ENCODE data around the gene UBXN6. TPM values are rescaled to one million over a fixed set of nuclear protein-coding genes. Genes with fewer than 3 reads are reported as not detected.

UBXN6 gene
- total RNA-seq, 1 donor from 2014 or later, result 113 TPM

DNA sequence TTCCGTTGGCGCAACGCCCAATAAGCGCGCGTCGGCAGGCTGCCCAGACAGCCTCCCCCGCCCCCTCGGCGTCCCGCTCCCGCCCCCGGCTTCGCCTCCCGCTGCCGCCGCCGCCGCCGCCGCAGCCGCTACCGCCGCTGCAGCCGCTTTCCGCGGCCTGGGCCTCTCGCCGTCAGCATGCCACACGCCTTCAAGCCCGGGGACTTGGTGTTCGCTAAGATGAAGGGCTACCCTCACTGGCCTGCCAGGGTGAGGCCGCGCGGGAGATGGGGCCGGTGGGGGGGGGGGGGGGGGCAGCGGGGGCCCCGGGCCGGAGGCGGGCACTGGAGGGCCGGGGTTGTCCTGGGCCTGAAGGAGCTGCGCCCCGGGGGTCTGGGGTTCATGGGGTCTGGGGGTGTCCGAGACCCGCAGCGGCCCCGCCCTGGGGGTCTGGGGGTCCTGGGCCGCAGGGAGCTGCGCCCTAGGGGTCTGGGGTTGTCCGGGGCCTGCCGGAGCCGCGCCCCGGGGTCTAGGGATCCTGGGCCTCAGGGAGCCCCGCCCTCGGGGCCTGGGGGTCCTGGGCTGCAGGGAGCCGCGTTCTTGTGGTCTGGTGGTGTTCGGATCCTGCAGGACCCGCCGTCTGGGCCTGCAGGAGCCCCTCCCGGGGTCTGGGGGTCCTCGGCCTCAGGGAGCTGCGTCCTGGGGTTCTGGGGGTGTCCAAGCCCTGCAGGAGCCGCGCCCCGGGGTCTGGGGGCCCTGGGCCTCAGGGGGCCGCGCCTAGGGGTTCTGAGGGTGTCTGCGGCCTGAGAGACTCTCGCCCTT lies 14.8 kb upstream of the UBXN6 start, which contains the start of gene HDGFL2:
Gene HDGFL2 (plus strand): TSS at position 124 of the 801 bp plus-strand sequence. CDS start 54 bp downstream, at position 178.
- H3K27ac ChIP-seq, result peak within 1 kb of the TSS; percentile 92
- peak within 1 kb of the TSS; percentile 93 for H3K4me3 ChIP-seq
- intact Hi-C loops (cut with DNase I), result no loop called here
- peaks cover 17% of the 10 kb centered on the region for H3K36me3 ChIP-seq
- DNase-seq (no peak), ATAC-seq (no peak)
- TF ChIP-seq, protein P1, sequence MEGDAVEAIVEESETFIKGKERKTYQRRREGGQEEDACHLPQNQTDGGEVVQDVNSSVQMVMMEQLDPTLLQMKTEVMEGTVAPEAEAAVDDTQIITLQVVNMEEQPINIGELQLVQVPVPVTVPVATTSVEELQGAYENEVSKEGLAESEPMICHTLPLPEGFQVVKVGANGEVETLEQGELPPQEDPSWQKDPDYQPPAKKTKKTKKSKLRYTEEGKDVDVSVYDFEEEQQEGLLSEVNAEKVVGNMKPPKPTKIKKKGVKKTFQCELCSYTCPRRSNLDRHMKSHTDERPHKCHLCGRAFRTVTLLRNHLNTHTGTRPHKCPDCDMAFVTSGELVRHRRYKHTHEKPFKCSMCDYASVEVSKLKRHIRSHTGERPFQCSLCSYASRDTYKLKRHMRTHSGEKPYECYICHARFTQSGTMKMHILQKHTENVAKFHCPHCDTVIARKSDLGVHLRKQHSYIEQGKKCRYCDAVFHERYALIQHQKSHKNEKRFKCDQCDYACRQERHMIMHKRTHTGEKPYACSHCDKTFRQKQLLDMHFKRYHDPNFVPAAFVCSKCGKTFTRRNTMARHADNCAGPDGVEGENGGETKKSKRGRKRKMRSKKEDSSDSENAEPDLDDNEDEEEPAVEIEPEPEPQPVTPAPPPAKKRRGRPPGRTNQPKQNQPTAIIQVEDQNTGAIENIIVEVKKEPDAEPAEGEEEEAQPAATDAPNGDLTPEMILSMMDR (IDR thresholded peaks at IDR 0.05), result no peak
- no peaks in the 10 kb centered on the region for H3K9me3 ChIP-seq
- H3K27me3 ChIP-seq, result no peaks in the 10 kb centered on the region
- peaks cover 22% of the 10 kb centered on the region for H3K4me1 ChIP-seq

DNA sequence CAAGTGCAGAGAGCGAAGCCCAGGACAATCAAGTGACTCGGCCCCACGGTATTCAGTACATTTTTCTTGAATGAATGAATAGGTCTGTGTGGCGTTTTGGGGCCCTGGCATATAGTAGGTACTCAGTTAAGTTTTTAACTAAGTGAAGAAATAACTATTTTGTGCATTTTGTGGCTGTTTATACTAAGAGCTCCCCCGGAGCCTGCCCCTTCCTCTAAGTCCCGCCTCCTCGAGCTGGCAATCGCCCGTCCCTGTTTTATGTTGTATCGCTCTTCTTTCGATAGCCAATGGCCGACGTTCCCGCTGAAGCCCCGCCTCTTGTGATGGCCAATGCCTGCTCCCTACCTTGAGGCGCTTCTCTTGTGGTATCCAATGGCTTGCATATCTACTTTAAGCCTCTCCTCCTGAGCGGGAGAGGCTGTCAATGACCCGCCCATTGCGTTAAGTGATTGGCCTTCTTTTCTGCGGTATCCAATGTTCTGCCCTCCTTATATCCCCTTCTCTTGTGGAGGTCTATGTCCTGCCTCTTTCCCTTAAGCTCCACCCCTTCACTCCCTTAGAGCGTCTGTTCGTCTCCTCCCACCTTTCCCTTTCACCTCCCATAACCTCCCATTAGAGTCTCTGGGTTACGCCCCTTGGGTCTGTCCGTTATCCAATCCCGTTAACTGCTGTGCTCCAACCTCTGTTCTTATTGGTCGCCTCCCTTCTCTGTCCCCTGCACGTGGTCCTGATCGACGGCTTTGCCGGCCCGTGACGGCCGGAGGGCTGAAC lies 14.0 kb upstream of the UBXN6 start:
- DNase-seq (peak; percentile 98), ATAC-seq (peak; percentile 94)
- intact Hi-C loops (cut with DNase I), result no loop called here
- peak overlapping the region; percentile 93 for H3K4me3 ChIP-seq
- TF ChIP-seq, protein P1 (IDR thresholded peaks at IDR 0.05), result no peak
- H3K36me3 ChIP-seq, result peaks cover 11% of the 10 kb centered on the region
- no peaks in the 10 kb centered on the region for H3K27me3 ChIP-seq
- no peaks in the 10 kb centered on the region for H3K9me3 ChIP-seq
- H3K4me1 ChIP-seq, result peaks cover 22% of the 10 kb centered on the region
- H3K27ac ChIP-seq, result peak overlapping the region; percentile 92

DNA sequence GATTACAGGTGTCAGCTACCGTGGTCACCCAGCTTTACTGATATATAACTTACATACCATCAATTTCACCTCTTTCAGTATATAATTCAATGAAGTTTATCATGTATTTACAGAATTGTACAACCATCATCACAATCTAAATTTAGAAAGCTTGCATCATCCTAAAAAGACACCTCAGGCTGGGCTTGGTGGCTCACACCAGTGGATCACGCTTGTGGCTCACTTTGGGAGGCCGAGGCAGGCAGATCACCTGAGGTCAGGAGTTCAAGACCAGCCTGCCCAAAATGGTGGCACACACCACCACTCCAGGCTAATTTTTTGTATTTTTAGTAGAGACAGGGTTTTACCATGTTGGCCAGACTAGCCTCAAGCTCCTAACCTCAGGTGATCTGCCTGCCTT lies 10.2 kb upstream of the UBXN6 start:
- intact Hi-C loops (cut with DNase I), result no loop called here

DNA sequence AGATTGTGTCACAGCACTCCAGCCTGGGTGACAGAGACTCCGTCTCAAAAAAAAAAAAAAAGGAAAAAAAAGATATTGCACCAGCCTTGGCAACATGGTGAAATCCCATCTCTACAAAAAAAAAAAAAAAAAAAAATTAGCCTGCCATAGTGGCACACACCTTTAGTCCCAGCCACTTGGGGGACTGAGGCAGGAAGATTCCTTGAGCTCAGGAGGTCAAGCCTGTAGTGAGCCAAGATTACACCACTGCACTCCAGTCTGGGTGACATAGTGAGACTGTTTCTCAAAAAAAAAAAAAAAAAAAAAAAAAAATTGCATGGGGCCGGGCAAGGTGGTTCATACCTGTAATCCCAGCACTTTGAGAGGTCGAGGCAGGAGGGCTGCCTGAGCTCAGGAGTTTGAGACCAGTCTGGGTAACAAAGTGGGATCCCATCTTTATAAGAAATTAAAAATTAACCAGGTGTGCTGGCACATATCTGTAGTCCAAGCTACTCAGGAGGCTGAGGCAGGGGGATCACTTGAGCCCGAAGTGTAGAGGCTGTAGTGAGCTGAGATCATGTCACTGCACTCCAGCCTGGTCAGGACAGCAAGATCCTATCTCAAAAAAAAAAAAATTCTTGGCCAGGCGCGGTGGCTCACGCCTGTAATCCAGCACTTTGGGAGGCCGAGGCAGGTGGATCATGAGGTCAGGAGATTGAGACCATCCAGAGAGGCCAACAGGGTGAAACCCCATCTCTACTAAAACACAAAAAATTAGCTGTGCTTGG lies 7.4 kb upstream of the UBXN6 start:
- ATAC-seq, result no peak
- intact Hi-C loops (cut with DNase I), result no loop called here
- no peak overlapping the region for H3K4me3 ChIP-seq

More for the DNA sequence above, 10.2 kb upstream of the UBXN6 start:
- Histone ChIP-seq H3K27me3 (no peaks in the 10 kb centered on the region), H3K4me1 (peaks cover 5% of the 10 kb centered on the region), H3K4me3 (no peak overlapping the region), H3K9me3 (no peaks in the 10 kb centered on the region), H3K36me3 (no peaks in the 10 kb centered on the region), H3K27ac (no peak overlapping the region)
- ATAC-seq (no peak), DNase-seq (no peak)
- TF ChIP-seq, protein P1 (IDR thresholded peaks at IDR 0.05), result no peak

More for the DNA sequence above, 7.4 kb upstream of the UBXN6 start:
- TF ChIP-seq, protein P1 (IDR thresholded peaks at IDR 0.05), result no peak
- H3K9me3 ChIP-seq, result no peaks in the 10 kb centered on the region
- DNase-seq, result no peak
- no peaks in the 10 kb centered on the region for H3K27me3 ChIP-seq
- H3K36me3 ChIP-seq, result no peaks in the 10 kb centered on the region
- H3K27ac ChIP-seq, result no peak overlapping the region
- H3K4me1 ChIP-seq, result no peaks in the 10 kb centered on the region
